H1 (cell line): ENCODE results near the gene ERGIC2. TPM values are rescaled to one million over a fixed set of nuclear protein-coding genes. Genes with fewer than 3 reads are reported as not detected.

Source experiments
- CBX8 ChIP-seq: fragments of 300-800, 300-1000 bp; sonication (generic); IDR thresholded peaks from 2 replicates; pipeline ENCODE4 v1.7.1; 2016; ENCODE audit warnings: low read depth, low read length, borderline replicate concordance
- EGR1 ChIP-seq: IDR thresholded peaks from 2 replicates; pipeline ENCODE4 v1.6.1; 2011; ENCODE audit warnings: low read depth, low read length, borderline replicate concordance
- GTF2F1 ChIP-seq: IDR thresholded peaks from 2 replicates; pipeline ENCODE4 v1.6.1; 2012; ENCODE audit warnings: low read depth, low read length, improper control_type of control experiment, borderline replicate concordance
- PHF8 ChIP-seq: fragments of 200-600 bp; sonication (generic); conservative IDR thresholded peaks from 2 replicates; pipeline ENCODE4 v1.7.1; 2012; ENCODE audit warnings: low read depth, mild to moderate bottlenecking, inconsistent platforms, low read length, moderate library complexity
- TAF7 ChIP-seq: optimal IDR thresholded peaks from 2 replicates; pipeline ENCODE3; 2011; ENCODE audit warnings: low read depth, mild to moderate bottlenecking, inconsistent platforms, low read length, moderate library complexity, borderline replicate concordance
- polyA plus RNA-seq, 7 experiments: library from polyadenylated mRNA; depleted of rRNA in 3 of 7; stranded (reverse) in 5 of 7; unstranded in 2 of 7; fragments of >200 nt in 5 of 7; fragments of 200-250 nt in 2 of 7; gene quantifications; 1 replicate in 5 of 7; 2 replicates in 1 of 7; 4 replicates in 1 of 7; pipeline versions ENCODE4 v1.2.1 to v1.2.3, GENCODE V29; 2011 to 2013; ENCODE audit warnings: missing spikeins in 2 of 7, mixed read lengths in 2 of 7
- total RNA-seq: library from RNA; stranded (reverse); fragmentation: NEBNext Ultra II Directional; extraction: Animal tissue kit (Norgen Biotek cat#: 25700); gene quantifications from 2 replicates; pipeline ENCODE4 v1.2.1, GENCODE V29; 2021
- TF ChIP-seq, protein P1 (sequence below): IDR thresholded peaks from 2 replicates; pipeline ENCODE4 v1.6.1; 2012; ENCODE audit warnings: low read length, inconsistent platforms

ERGIC2 gene
- total and polyA plus RNA-seq, 2 of the 8 experiments (the other 6 are each of a cell fraction or from before 2014, with no cell fraction given): 16.5 to 61.8 TPM

DNA sequence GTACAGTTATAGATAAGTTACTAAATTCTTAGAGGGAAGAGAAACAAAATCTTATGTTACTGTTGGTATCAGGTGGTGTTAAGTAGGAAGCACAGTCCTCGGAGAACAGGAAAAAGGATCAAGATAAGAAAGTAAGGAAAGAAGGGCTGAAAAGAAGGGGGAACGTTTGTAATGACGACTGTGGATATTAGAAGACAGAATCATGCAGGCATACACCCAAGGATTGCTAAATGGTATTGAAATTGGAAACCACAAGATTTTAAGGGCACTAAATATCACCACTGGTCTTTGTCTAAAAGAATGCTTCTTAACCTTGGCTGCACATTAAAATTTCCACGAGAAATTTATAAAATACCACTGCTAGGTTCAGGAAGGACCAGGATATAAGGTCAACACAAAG, 34.1 kb upstream of the ERGIC2 start (continued):
- TF ChIP-seq GTF2F1: no peak
- TF ChIP-seq CBX8: no peak
- TF ChIP-seq, protein P1, sequence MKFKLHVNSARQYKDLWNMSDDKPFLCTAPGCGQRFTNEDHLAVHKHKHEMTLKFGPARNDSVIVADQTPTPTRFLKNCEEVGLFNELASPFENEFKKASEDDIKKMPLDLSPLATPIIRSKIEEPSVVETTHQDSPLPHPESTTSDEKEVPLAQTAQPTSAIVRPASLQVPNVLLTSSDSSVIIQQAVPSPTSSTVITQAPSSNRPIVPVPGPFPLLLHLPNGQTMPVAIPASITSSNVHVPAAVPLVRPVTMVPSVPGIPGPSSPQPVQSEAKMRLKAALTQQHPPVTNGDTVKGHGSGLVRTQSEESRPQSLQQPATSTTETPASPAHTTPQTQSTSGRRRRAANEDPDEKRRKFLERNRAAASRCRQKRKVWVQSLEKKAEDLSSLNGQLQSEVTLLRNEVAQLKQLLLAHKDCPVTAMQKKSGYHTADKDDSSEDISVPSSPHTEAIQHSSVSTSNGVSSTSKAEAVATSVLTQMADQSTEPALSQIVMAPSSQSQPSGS: no peak
- TF ChIP-seq PHF8: no peak
- TF ChIP-seq EGR1: no peak
- no peak for TF ChIP-seq TAF7
